ENCODE data around the gene PDE6C.

PDE6C gene

GRCh38 chr10:93615576-93616235 lies 3.4 kb downstream of the PDE6C start:
- no peak overlapping the region for H3K4me3 ChIP-seq (ENCODE audit: low read depth, low read length)
- TF ChIP-seq CTCF (IDR thresholded peaks at IDR 0.05; ENCODE audit: low read depth, low read length): no peak

- no peak overlapping the region for H3K4me3 ChIP-seq (ENCODE audit: low read depth, low read length)
- no peak for TF ChIP-seq CTCF (IDR thresholded peaks at IDR 0.05; ENCODE audit: low read depth, low read length)
These were observed 8.6 kb downstream of the PDE6C start for GRCh38 chr10:93620925-93621324.

GRCh38 chr10:93622942-93623341 lies 10.6 kb downstream of the PDE6C start:
- no peak for TF ChIP-seq CTCF (IDR thresholded peaks at IDR 0.05; ENCODE audit: low read depth, low read length)
- no peak overlapping the region for H3K4me3 ChIP-seq (ENCODE audit: low read depth, low read length)

GRCh38 chr10:93628858-93629257 lies 16.5 kb downstream of the PDE6C start:
- no peak overlapping the region for H3K4me3 ChIP-seq (ENCODE audit: low read depth, low read length)
- TF ChIP-seq CTCF (IDR thresholded peaks at IDR 0.05; ENCODE audit: low read depth, low read length): no peak

- H3K4me3 ChIP-seq (ENCODE audit: low read depth, low read length): no peak overlapping the region
- no peak for TF ChIP-seq CTCF (IDR thresholded peaks at IDR 0.05; ENCODE audit: low read depth, low read length)
These were observed 17.4 kb downstream of the PDE6C start for GRCh38 chr10:93629647-93630305.

GRCh38 chr10:93630625-93631557 lies 18.6 kb downstream of the PDE6C start:
- no peak for TF ChIP-seq CTCF (IDR thresholded peaks at IDR 0.05; ENCODE audit: low read depth, low read length)
- no peak overlapping the region for H3K4me3 ChIP-seq (ENCODE audit: low read depth, low read length)
